ENCODE measurements around the gene ATP1A3.

ATP1A3 gene

GRCh38 chr19:41920882-41921576 is 73.0 kb downstream of the ATP1A3 start:
- Histone ChIP-seq H3K18ac (ENCODE audit: low read length) (no peak overlapping the region), H3K23ac (ENCODE audit: low read length) (no peak overlapping the region), H3K36me3 (ENCODE audit: control insufficient read depth, insufficient read depth, low read length) (no peaks in the 10 kb centered on the region), H4K8ac (ENCODE audit: low read depth, low read length) (no peak overlapping the region), H2BK5ac (ENCODE audit: low read length) (no peak overlapping the region), H2AK5ac (ENCODE audit: low read length) (no peak overlapping the region), H4K5ac (ENCODE audit: low read length) (no peak overlapping the region), H2BK15ac (replicated peaks; ENCODE audit: low read depth) (no peak overlapping the region), H2BK120ac (ENCODE audit: low read depth, low read length) (no peak overlapping the region), H3K4ac (ENCODE audit: low read depth, low read length) (no peak overlapping the region), H3K4me3 (ENCODE audit: low read length) (no peak overlapping the region), H3K27me3 (ENCODE audit: insufficient read depth, low read length, poor library complexity) (peaks cover 56% of the 10 kb centered on the region), H3K27ac (ENCODE audit: low read depth, low read length) (no peak overlapping the region), H3K79me1 (ENCODE audit: low read length) (no peaks in the 10 kb centered on the region), H3K4me2 (ENCODE audit: low read length) (no peak overlapping the region), H3K79me2 (ENCODE audit: control insufficient read depth, insufficient read depth, low read length) (no peaks in the 10 kb centered on the region), H3K9ac (ENCODE audit: low read length) (no peak overlapping the region), H3K56ac (ENCODE audit: low read length) (no peak overlapping the region), H3K4me1 (ENCODE audit: control insufficient read depth, low read depth, low read length) (no peaks in the 10 kb centered on the region)
- DNase-seq: no peak
- WGBS (ENCODE audit: extremely low coverage, insufficient coverage, low lambda C conversion rate): no CpG with 5 or more reads among the region's 26 CpGs

- Histone ChIP-seq H2BK5ac (ENCODE audit: low read length) (no peak overlapping the region), H2AK5ac (ENCODE audit: low read length) (no peak overlapping the region), H3K79me2 (ENCODE audit: control insufficient read depth, insufficient read depth, low read length) (no peaks in the 10 kb centered on the region), H3K9ac (ENCODE audit: low read length) (no peak overlapping the region), H3K23ac (ENCODE audit: low read length) (no peak overlapping the region), H4K8ac (ENCODE audit: low read depth, low read length) (no peak overlapping the region), H3K4me1 (ENCODE audit: control insufficient read depth, low read depth, low read length) (no peaks in the 10 kb centered on the region), H3K79me1 (ENCODE audit: low read length) (no peaks in the 10 kb centered on the region), H2BK120ac (ENCODE audit: low read depth, low read length) (no peak overlapping the region), H3K4me3 (ENCODE audit: low read length) (no peak overlapping the region), H3K4me2 (ENCODE audit: low read length) (no peak overlapping the region), H2BK15ac (replicated peaks; ENCODE audit: low read depth) (no peak overlapping the region), H3K4ac (ENCODE audit: low read depth, low read length) (no peak overlapping the region), H3K27me3 (ENCODE audit: insufficient read depth, low read length, poor library complexity) (peaks cover 53% of the 10 kb centered on the region), H3K18ac (ENCODE audit: low read length) (no peak overlapping the region), H3K27ac (ENCODE audit: low read depth, low read length) (no peak overlapping the region), H3K36me3 (ENCODE audit: control insufficient read depth, insufficient read depth, low read length) (no peaks in the 10 kb centered on the region), H3K56ac (ENCODE audit: low read length) (no peak overlapping the region), H4K5ac (ENCODE audit: low read length) (no peak overlapping the region)
- WGBS (ENCODE audit: extremely low coverage, insufficient coverage, low lambda C conversion rate): no CpG with 5 or more reads among the region's 33 CpGs
- DNase-seq: no peak
Measured at GRCh38 chr19:41919948-41920712, 73.9 kb downstream of the ATP1A3 start.

- H3K36me3 ChIP-seq (ENCODE audit: control insufficient read depth, insufficient read depth, low read length): no peaks in the 10 kb centered on the region
- H3K23ac ChIP-seq (ENCODE audit: low read length): no peak overlapping the region
Measured at GRCh38 chr19:41918653-41919244, 75.3 kb downstream of the ATP1A3 start.

GRCh38 chr19:41918095-41918494 is 75.9 kb downstream of the ATP1A3 start:
- WGBS (ENCODE audit: extremely low coverage, insufficient coverage, low lambda C conversion rate): 100% methylated on average over 3 of the region's 6 CpGs
- H3K79me2 ChIP-seq (ENCODE audit: control insufficient read depth, insufficient read depth, low read length): no peaks in the 10 kb centered on the region

More at GRCh38 chr19:41918653-41919244, 75.3 kb downstream of the ATP1A3 start:
- no peak overlapping the region for H3K56ac ChIP-seq (ENCODE audit: low read length)
- H3K79me1 ChIP-seq (ENCODE audit: low read length): no peaks in the 10 kb centered on the region
- no peak overlapping the region for H2AK5ac ChIP-seq (ENCODE audit: low read length)
- no peak overlapping the region for H3K4me3 ChIP-seq (ENCODE audit: low read length)
- no peak overlapping the region for H2BK5ac ChIP-seq (ENCODE audit: low read length)
- H3K27me3 ChIP-seq (ENCODE audit: insufficient read depth, low read length, poor library complexity): peaks cover 47% of the 10 kb centered on the region
- H3K4me2 ChIP-seq (ENCODE audit: low read length): no peak overlapping the region
- 100% methylated on average over 4 of the region's 5 CpGs for WGBS (ENCODE audit: extremely low coverage, insufficient coverage, low lambda C conversion rate)
- no peak overlapping the region for H3K27ac ChIP-seq (ENCODE audit: low read depth, low read length)
- no peak overlapping the region for H2BK120ac ChIP-seq (ENCODE audit: low read depth, low read length)
- H3K79me2 ChIP-seq (ENCODE audit: control insufficient read depth, insufficient read depth, low read length): no peaks in the 10 kb centered on the region
- no peaks in the 10 kb centered on the region for H3K4me1 ChIP-seq (ENCODE audit: control insufficient read depth, low read depth, low read length)
- DNase-seq: no peak
- no peak overlapping the region for H4K8ac ChIP-seq (ENCODE audit: low read depth, low read length)
- no peak overlapping the region for H3K18ac ChIP-seq (ENCODE audit: low read length)
- H3K9ac ChIP-seq (ENCODE audit: low read length): no peak overlapping the region
- H3K4ac ChIP-seq (ENCODE audit: low read depth, low read length): no peak overlapping the region
- H4K5ac ChIP-seq (ENCODE audit: low read length): no peak overlapping the region
- H2BK15ac ChIP-seq (replicated peaks; ENCODE audit: low read depth): no peak overlapping the region

GRCh38 chr19:41917676-41918075 is 76.4 kb downstream of the ATP1A3 start:
- Histone ChIP-seq H3K4ac (ENCODE audit: low read depth, low read length) (no peak overlapping the region), H2BK120ac (ENCODE audit: low read depth, low read length) (no peak overlapping the region)
- DNase-seq: no peak

More at GRCh38 chr19:41918095-41918494, 75.9 kb downstream of the ATP1A3 start:
- H2BK15ac ChIP-seq (replicated peaks; ENCODE audit: low read depth): no peak overlapping the region
- H3K56ac ChIP-seq (ENCODE audit: low read length): no peak overlapping the region
- no peak overlapping the region for H3K4me2 ChIP-seq (ENCODE audit: low read length)
- no peak overlapping the region for H3K9ac ChIP-seq (ENCODE audit: low read length)
- no peak overlapping the region for H3K18ac ChIP-seq (ENCODE audit: low read length)
- no peak overlapping the region for H3K23ac ChIP-seq (ENCODE audit: low read length)
- no peak overlapping the region for H3K4ac ChIP-seq (ENCODE audit: low read depth, low read length)
- no peak overlapping the region for H2BK120ac ChIP-seq (ENCODE audit: low read depth, low read length)
- no peaks in the 10 kb centered on the region for H3K36me3 ChIP-seq (ENCODE audit: control insufficient read depth, insufficient read depth, low read length)
- no peak overlapping the region for H2AK5ac ChIP-seq (ENCODE audit: low read length)
- H4K5ac ChIP-seq (ENCODE audit: low read length): no peak overlapping the region
- H3K27ac ChIP-seq (ENCODE audit: low read depth, low read length): no peak overlapping the region
- no peaks in the 10 kb centered on the region for H3K79me1 ChIP-seq (ENCODE audit: low read length)
- no peak overlapping the region for H4K8ac ChIP-seq (ENCODE audit: low read depth, low read length)
- H3K4me3 ChIP-seq (ENCODE audit: low read length): no peak overlapping the region
- peaks cover 50% of the 10 kb centered on the region for H3K27me3 ChIP-seq (ENCODE audit: insufficient read depth, low read length, poor library complexity)
- no peak for DNase-seq
- H2BK5ac ChIP-seq (ENCODE audit: low read length): no peak overlapping the region
- no peaks in the 10 kb centered on the region for H3K4me1 ChIP-seq (ENCODE audit: control insufficient read depth, low read depth, low read length)

More at GRCh38 chr19:41917676-41918075, 76.4 kb downstream of the ATP1A3 start:
- Histone ChIP-seq H3K9ac (ENCODE audit: low read length) (no peak overlapping the region), H2AK5ac (ENCODE audit: low read length) (no peak overlapping the region), H4K5ac (ENCODE audit: low read length) (no peak overlapping the region), H3K79me2 (ENCODE audit: control insufficient read depth, insufficient read depth, low read length) (no peaks in the 10 kb centered on the region), H3K56ac (ENCODE audit: low read length) (no peak overlapping the region), H3K23ac (ENCODE audit: low read length) (no peak overlapping the region), H3K79me1 (ENCODE audit: low read length) (no peaks in the 10 kb centered on the region), H3K18ac (ENCODE audit: low read length) (no peak overlapping the region), H2BK15ac (replicated peaks; ENCODE audit: low read depth) (no peak overlapping the region), H3K4me3 (ENCODE audit: low read length) (no peak overlapping the region), H3K36me3 (ENCODE audit: control insufficient read depth, insufficient read depth, low read length) (no peaks in the 10 kb centered on the region), H3K4me2 (ENCODE audit: low read length) (no peak overlapping the region), H2BK5ac (ENCODE audit: low read length) (no peak overlapping the region), H4K8ac (ENCODE audit: low read depth, low read length) (no peak overlapping the region), H3K27me3 (ENCODE audit: insufficient read depth, low read length, poor library complexity) (peaks cover 48% of the 10 kb centered on the region), H3K27ac (ENCODE audit: low read depth, low read length) (no peak overlapping the region), H3K4me1 (ENCODE audit: control insufficient read depth, low read depth, low read length) (no peaks in the 10 kb centered on the region)
- WGBS (ENCODE audit: extremely low coverage, insufficient coverage, low lambda C conversion rate): no CpG with 5 or more reads among the region's 12 CpGs

Data from mesendoderm (in vitro differentiated cells).